Measurements from ENCODE around the gene CKS1B. TPM values are rescaled to one million over a fixed set of nuclear protein-coding genes. Genes with fewer than 3 reads are reported as not detected.
A peak's percentile ranks its signal among the peaks of the same experiment; 100 is the strongest.

CKS1B gene
- 10 to 100 TPM; 34.9 to 72.8 (median 55.3) TPM for total RNA-seq

DNA sequence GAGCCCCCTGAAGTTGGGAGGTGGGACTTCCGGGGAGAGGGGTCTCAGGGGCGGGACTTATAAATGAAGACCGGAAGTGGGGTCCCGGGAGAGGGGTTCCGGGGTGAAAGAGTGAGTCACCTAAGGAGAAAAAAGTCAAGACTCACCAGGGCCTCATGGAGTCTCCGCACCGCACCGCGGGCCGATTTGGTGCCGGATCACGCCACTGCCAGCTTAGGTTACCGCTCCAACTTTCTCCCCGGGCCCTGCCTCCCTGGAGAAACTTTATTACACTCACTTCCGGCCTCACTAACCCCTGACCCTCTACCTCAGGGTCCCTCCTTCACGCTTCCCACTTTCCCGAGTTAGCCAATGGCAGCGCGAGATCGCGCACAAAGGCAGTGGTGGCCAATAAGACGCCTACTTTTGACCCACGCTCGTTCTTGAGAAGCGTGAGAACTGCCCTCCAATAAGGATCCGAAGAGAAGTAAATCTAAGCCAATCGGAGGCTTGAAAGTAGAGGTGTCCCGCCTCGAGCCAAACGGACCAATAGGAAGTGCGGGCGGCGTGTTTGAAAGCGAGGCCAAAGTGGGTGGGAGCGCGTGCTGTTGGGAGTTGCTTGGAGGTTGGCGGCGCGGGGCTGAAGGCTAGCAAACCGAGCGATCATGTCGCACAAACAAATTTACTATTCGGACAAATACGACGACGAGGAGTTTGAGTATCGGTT, at the start of gene CKS1B:
TSS of gene CKS1B (plus strand) at position 580 of the 706 bp plus-strand sequence. CDS start at position 645, 65 bp downstream.
- 0 to 1% methylated on average over 42 to 47 of the region's 47 CpGs for WGBS, 2 donors
- Histone ChIP-seq H3K27ac (peak within 1 kb of the TSS; percentile 96 to 99 (median 98)), H3K4me1 (peaks cover 39 to 67% (median 46%) of the 10 kb centered on the region in 3 donors), H3K9me3 (no peaks in the 10 kb centered on the region), H3K36me3 (peaks cover 0 to 22% (median 0%) of the 10 kb centered on the region in 3 donors), H3K4me3 (peak within 1 kb of the TSS; percentile 53 to 79 (median 64)), H3K27me3 (no peaks in the 10 kb centered on the region)
- TF ChIP-seq POLR2A (IDR thresholded peaks at IDR 0.05): peak in 3 of 4 donors; percentile 65 to 70 (median 68)
- TF ChIP-seq, protein P1, sequence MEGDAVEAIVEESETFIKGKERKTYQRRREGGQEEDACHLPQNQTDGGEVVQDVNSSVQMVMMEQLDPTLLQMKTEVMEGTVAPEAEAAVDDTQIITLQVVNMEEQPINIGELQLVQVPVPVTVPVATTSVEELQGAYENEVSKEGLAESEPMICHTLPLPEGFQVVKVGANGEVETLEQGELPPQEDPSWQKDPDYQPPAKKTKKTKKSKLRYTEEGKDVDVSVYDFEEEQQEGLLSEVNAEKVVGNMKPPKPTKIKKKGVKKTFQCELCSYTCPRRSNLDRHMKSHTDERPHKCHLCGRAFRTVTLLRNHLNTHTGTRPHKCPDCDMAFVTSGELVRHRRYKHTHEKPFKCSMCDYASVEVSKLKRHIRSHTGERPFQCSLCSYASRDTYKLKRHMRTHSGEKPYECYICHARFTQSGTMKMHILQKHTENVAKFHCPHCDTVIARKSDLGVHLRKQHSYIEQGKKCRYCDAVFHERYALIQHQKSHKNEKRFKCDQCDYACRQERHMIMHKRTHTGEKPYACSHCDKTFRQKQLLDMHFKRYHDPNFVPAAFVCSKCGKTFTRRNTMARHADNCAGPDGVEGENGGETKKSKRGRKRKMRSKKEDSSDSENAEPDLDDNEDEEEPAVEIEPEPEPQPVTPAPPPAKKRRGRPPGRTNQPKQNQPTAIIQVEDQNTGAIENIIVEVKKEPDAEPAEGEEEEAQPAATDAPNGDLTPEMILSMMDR (IDR thresholded peaks at IDR 0.05): peak in 1 of 6 experiments; percentile 18
- intact Hi-C loops (cut with DNase I): no loop called here
- DNase-seq: peak; percentile 95

DNA sequence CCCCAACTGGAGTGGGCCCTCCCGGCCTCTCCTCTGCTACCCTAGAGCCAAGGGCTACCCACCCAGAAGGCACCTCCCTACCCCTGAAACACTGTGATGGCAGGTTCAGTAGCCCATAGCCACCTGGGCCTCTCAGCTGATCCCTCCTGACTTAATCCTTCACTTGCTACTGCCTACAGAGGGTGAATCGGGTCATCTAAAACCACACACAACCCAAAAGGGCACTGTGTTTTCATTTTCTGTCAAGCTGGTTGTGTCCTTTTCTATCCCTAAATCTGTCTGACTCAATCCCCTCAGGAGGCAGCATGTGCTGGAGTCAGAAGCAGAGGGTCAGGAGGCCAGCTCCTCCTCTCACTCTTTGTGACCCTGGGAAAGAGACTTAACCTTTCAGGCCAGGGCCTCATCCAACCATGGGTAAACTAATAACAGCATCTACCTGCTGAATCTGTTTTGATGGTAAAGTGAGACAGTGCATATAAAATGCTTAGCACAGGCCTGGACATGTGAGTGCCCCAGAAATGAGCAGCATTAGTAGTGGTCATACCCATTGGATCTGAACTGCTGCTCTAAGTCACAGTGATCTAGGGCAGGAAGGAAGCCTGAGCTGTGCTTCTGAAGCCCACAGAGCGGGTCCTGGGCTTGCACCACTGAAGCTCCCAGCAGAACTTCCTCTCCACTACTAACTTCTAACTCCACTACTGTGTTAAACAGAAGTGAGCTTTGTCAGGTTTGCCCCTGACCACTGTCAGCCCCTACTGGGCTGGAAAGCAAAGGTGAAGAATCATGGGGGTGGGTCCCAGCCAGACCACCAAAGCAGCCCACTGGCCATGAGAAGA, 48.9 kb upstream of the CKS1B start:
- intact Hi-C loops (cut with DNase I): no loop called here
- no peaks in the 10 kb centered on the region for H3K27me3 ChIP-seq
- H3K4me3 ChIP-seq: no peak overlapping the region
- WGBS, 2 donors: 81 to 83% methylated on average over 2 to 3 of the region's 3 CpGs
- TF ChIP-seq, protein P1 (IDR thresholded peaks at IDR 0.05): no peak
- TF ChIP-seq POLR2A (IDR thresholded peaks at IDR 0.05): no peak
- H3K36me3 ChIP-seq: peaks cover 23 to 100% (median 29%) of the 10 kb centered on the region in 3 donors
- H3K27ac ChIP-seq: peak overlapping the region in 1 of 4 donors; percentile 1
- H3K4me1 ChIP-seq: no peaks in the 10 kb centered on the region
- no peak for DNase-seq
- H3K9me3 ChIP-seq: no peaks in the 10 kb centered on the region

DNA sequence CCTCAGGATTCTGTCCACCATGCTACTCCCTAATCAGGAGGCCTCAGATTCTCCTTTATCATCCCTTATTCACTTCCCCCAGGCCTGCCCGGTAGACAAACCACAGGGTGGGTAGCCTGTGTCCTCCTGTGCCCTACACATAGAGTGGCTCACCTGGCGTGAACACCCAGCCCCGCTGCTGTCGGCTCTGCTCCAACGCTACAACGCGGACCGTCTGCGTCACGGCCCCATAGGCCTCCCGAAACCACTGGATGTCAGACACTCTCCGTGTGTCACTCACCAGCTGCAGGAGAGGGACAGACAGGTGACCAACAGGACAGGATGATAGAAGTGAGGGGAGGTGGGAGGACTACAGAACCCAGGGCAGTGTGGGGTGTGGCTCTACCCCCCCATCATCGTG, 48.3 kb upstream of the CKS1B start:
- WGBS, 2 donors: 96 to 97% methylated on average over 6 to 13 of the region's 13 CpGs
- Histone ChIP-seq H3K27ac (peak overlapping the region in 1 of 4 donors; percentile 1), H3K36me3 (peaks cover 26 to 100% (median 29%) of the 10 kb centered on the region in 3 donors), H3K27me3 (no peaks in the 10 kb centered on the region), H3K9me3 (no peaks in the 10 kb centered on the region), H3K4me3 (no peak overlapping the region), H3K4me1 (no peaks in the 10 kb centered on the region)
- intact Hi-C loops (cut with DNase I): no loop called here
- DNase-seq: no peak
- TF ChIP-seq, protein P1 (IDR thresholded peaks at IDR 0.05): no peak
- no peak for TF ChIP-seq POLR2A (IDR thresholded peaks at IDR 0.05)

DNA sequence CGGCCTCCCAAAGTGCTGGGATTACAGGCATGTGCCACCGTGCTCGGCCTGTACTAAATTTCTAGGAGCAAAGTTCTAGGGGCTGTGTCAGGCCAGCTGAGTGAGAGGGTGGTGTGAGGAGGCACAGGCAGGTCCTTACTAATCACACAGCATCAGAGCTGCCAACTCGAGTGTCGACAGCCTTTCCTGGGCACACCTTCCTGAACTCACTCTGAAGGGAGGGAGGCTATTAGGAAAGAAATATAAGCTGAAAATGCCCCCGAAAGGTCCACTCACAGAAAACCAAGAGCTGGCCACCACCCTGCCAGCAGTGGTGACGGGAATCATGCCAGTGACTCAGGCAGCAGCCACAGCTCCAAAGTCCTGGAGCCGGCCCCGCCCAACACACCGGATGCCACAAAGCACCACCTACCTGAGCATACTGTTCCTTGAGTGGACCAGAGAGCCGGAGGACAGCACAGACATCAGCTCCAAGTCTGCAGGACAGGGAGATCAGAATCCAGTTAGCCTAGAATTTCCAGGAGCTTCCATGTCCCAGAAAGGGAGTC, 42.5 kb upstream of the CKS1B start:
- intact Hi-C loops (cut with DNase I): no loop called here
- TF ChIP-seq, protein P1 (IDR thresholded peaks at IDR 0.05): no peak
- TF ChIP-seq POLR2A (IDR thresholded peaks at IDR 0.05): peak in 2 of 4 donors; percentile 22 to 33
- peaks cover 9 to 36% (median 13%) of the 10 kb centered on the region in 3 donors for H3K4me1 ChIP-seq
- H3K9me3 ChIP-seq: no peaks in the 10 kb centered on the region
- no peak overlapping the region for H3K4me3 ChIP-seq
- peak overlapping the region; percentile 45 to 80 (median 72) for H3K27ac ChIP-seq
- H3K36me3 ChIP-seq: peaks cover 9 to 46% (median 9%) of the 10 kb centered on the region in 3 donors
- no peaks in the 10 kb centered on the region for H3K27me3 ChIP-seq
- DNase-seq: no peak
- WGBS, 2 donors: 63 to 71% methylated on average over 7 to 8 of the region's 11 CpGs
